Gastroesophageal sphincter (tissue), 4 donors: ENCODE results near the gene FBXW4. TPM values are rescaled to one million over a fixed set of nuclear protein-coding genes. Genes with fewer than 3 reads are reported as not detected.
A peak's percentile ranks its signal among the peaks of the same experiment; 100 is the strongest.

Experiments
- ATAC-seq: fragments of 150-250 bp; one replicate; pipeline ENCODE4 v1.9.1; 2016; ENCODE audit warnings: mild to moderate bottlenecking, moderate library complexity
- H3K27ac ChIP-seq, 4 donors: fragments of 200-600 bp; sonication (generic) in 3 of 4; 1 replicate in 3 of 4; 2 replicates in 1 of 4; pipeline ENCODE4 v1.5.1; 2016 to 2019
- H3K27me3 ChIP-seq: fragments of 200-600 bp; sonication (generic); one replicate; pipeline ENCODE4 v1.5.1; 2019
- H3K36me3 ChIP-seq, 2 donors: fragments of 200-600 bp; sonication (generic); one replicate each; pipeline ENCODE4 v1.5.1; 2019; ENCODE audit warnings: control low read depth in 1 of 2
- H3K4me1 ChIP-seq, 3 donors: fragments of 200-600 bp; sonication (generic); 1 replicate in 2 of 3; 2 replicates in 1 of 3; pipeline ENCODE4 v1.5.1; 2016 to 2019; ENCODE audit warnings: control low read depth in 2 of 3
- H3K4me3 ChIP-seq, 2 donors: fragments of 200-600 bp; sonication (generic); one replicate each; pipeline ENCODE4 v1.5.1; 2019; ENCODE audit warnings: mild to moderate bottlenecking in 1 of 2, moderate library complexity in 1 of 2
- H3K9me3 ChIP-seq, 3 donors: fragments of 200-600 bp; sonication (generic); one replicate each; pipeline ENCODE4 v1.5.1; 2017 to 2019; ENCODE audit warnings: control low read depth in 2 of 3
- CTCF ChIP-seq, 4 experiments: fragments of 200-600 bp in 2 of 4; fragments of 450-650 bp in 2 of 4; sonication (generic) in 1 of 4; IDR thresholded peaks; one replicate each; pipeline ENCODE4 v1.5.1; 2017 to 2019; ENCODE audit warnings: antibody characterized with exemption in 4 of 4, mild to moderate bottlenecking in 2 of 4, moderate library complexity in 2 of 4
- EP300 ChIP-seq: sonication (generic); formaldehyde crosslinking; IDR thresholded peaks from one replicate; pipeline ENCODE4 v1.6.1; 2017; ENCODE audit warnings: antibody characterized with exemption, mild to moderate bottlenecking
- POLR2A ChIP-seq, 2 donors: fragments of 450-650 bp; IDR thresholded peaks; one replicate each; pipeline ENCODE4 v1.6.1; 2017; ENCODE audit warnings: antibody characterized with exemption in 2 of 2, mild to moderate bottlenecking in 2 of 2, moderate library complexity in 1 of 2
- POLR2AphosphoS5 ChIP-seq: sonication (generic); formaldehyde crosslinking; IDR thresholded peaks from one replicate; pipeline ENCODE4 v1.6.1; 2017; ENCODE audit warnings: antibody characterized with exemption
- WGBS, 2 donors: methylation state at CpG; one replicate each; pipeline ENCODE4 v1.1.5; 2018; ENCODE audit warnings: low coverage in 1 of 2; 5-methylcytosine and 5-hydroxymethylcytosine counted together
- total RNA-seq, 4 donors: library from RNA; depleted of rRNA; stranded (reverse); fragments of >200 nt; gene quantifications; one replicate each; pipeline ENCODE4 v1.1.0, GENCODE V29; 2016

The FBXW4 gene
- total RNA-seq, 4 donors from 2014 or later: 85.4 to 131 (median 112) TPM

DNA sequence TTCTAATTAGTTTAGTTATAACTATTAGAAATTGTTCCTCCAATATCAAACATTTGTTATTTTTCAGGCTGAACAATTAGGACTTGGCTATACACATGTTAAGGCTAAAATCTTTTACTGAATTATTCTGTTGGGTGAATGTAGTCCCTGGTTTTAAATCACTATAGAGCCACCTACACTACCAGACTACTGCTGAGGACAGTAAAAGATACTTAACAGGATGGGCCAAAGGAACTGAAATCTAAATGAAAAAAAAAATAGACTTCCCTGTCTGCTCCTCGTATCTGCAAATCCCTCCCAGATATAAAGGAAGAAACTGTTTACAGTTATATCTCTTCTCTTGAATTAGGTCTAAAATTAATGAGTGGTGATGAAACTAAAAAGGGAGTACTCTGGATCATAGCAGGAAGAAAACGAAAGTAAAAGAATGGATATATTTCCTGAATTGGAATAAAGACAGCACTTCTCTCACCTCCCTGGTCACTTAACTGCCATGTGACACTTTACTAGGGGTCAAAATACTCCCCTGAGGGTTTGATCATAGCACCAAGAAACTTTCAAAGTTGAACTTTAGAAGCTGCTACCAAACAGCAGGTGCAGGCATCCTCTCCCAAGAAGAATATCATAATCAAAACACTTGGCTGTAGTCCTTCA is 12.7 kb downstream of the FBXW4 start:
- Histone ChIP-seq H3K9me3 (no peaks in the 10 kb centered on the region), H3K27ac (peak overlapping the region in 2 of 4 donors; percentile 7 to 26), H3K36me3 (peaks cover 0 to under 1% of the 10 kb centered on the region in 2 donors), H3K4me3 (no peak overlapping the region), H3K4me1 (peaks cover 2 to 53% (median 5%) of the 10 kb centered on the region in 3 donors), H3K27me3 (no peaks in the 10 kb centered on the region)
- no peak for ATAC-seq
- WGBS, 2 donors: 0% methylated on average over 1 to 2 of the region's 2 CpGs
- TF ChIP-seq CTCF (IDR thresholded peaks at IDR 0.05): no peak
- TF ChIP-seq POLR2A (IDR thresholded peaks at IDR 0.05): no peak
- no peak for TF ChIP-seq POLR2AphosphoS5
- no peak for TF ChIP-seq EP300

- no peaks in the 10 kb centered on the region for H3K27me3 ChIP-seq
- H3K4me3 ChIP-seq: no peak overlapping the region
- H3K4me1 ChIP-seq: peaks cover 0 to 19% (median 0%) of the 10 kb centered on the region in 3 donors
- no peak for ATAC-seq
- TF ChIP-seq POLR2A (IDR thresholded peaks at IDR 0.05): no peak
- no peak for TF ChIP-seq CTCF (IDR thresholded peaks at IDR 0.05)
- no peak for TF ChIP-seq EP300
- TF ChIP-seq POLR2AphosphoS5: no peak
- H3K27ac ChIP-seq: no peak overlapping the region
- H3K36me3 ChIP-seq: peaks cover 0 to 57% of the 10 kb centered on the region in 2 donors
- H3K9me3 ChIP-seq: no peaks in the 10 kb centered on the region
Measured at GRCh38 chr10:101676565-101676964, 18.4 kb downstream of the FBXW4 start.

DNA sequence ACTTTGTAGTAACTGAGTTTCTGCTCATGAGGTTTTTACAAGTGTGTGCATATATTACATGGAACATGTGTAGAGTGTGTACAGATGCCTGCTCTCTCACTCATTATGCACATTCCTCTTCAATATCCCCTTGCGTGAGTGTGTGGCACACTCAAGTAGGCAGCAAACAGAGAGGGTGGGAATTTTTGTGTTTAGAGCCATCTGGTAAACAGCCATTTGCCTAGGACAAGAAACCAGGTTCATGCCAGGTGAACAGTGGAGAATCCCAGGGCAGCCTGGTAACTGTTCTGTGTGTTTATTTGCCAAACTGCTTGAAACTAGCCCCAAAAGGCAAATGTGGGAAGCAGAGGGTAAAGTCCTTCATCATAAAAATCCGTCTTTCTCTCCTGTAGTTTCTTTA is 19.9 kb downstream of the FBXW4 start:
- TF ChIP-seq EP300: no peak
- no peak for TF ChIP-seq POLR2A (IDR thresholded peaks at IDR 0.05)
- no peak for TF ChIP-seq CTCF (IDR thresholded peaks at IDR 0.05)
- TF ChIP-seq POLR2AphosphoS5: no peak
- 100% methylated on average over 1 of the region's 2 CpGs for WGBS, 2 donors
- H3K27ac ChIP-seq: no peak overlapping the region
- peaks cover 0 to 5% (median 0%) of the 10 kb centered on the region in 3 donors for H3K4me1 ChIP-seq
- no peaks in the 10 kb centered on the region for H3K9me3 ChIP-seq
- ATAC-seq: no peak
- H3K4me3 ChIP-seq: no peak overlapping the region
- H3K36me3 ChIP-seq: peaks cover 12 to 71% of the 10 kb centered on the region in 2 donors
- no peaks in the 10 kb centered on the region for H3K27me3 ChIP-seq

- peaks cover 12 to 97% of the 10 kb centered on the region in 2 donors for H3K36me3 ChIP-seq
- H3K9me3 ChIP-seq: no peaks in the 10 kb centered on the region
- TF ChIP-seq POLR2A (IDR thresholded peaks at IDR 0.05) (no peak), CTCF (IDR thresholded peaks at IDR 0.05) (no peak), POLR2AphosphoS5 (no peak), EP300 (no peak)
- ATAC-seq: no peak
- WGBS, 2 donors: 66 to 80% methylated on average over 2 to 4 of the region's 6 CpGs
- no peak overlapping the region for H3K4me3 ChIP-seq
- H3K27me3 ChIP-seq: no peaks in the 10 kb centered on the region
- H3K27ac ChIP-seq: no peak overlapping the region
- no peaks in the 10 kb centered on the region for H3K4me1 ChIP-seq
Measured at GRCh38 chr10:101672536-101672935, 22.4 kb downstream of the FBXW4 start.

- H3K4me1 ChIP-seq: no peaks in the 10 kb centered on the region
- H3K36me3 ChIP-seq: peaks cover 12 to 100% of the 10 kb centered on the region in 2 donors
- H3K27ac ChIP-seq: no peak overlapping the region
- no peak for ATAC-seq
- no peak overlapping the region for H3K4me3 ChIP-seq
- no peaks in the 10 kb centered on the region for H3K9me3 ChIP-seq
- TF ChIP-seq POLR2AphosphoS5 (no peak), EP300 (no peak), POLR2A (IDR thresholded peaks at IDR 0.05) (no peak), CTCF (IDR thresholded peaks at IDR 0.05) (no peak)
- no peaks in the 10 kb centered on the region for H3K27me3 ChIP-seq
- 100% methylated on average over 1 of the region's 1 CpG for WGBS, 2 donors
Measured at GRCh38 chr10:101671453-101671852, 23.5 kb downstream of the FBXW4 start.
